A673 (cell line): ENCODE measurements around the gene PPP2R5C. TPM values are rescaled to one million over a fixed set of nuclear protein-coding genes. Genes with fewer than 3 reads are reported as not detected.
A peak's percentile ranks its signal among the peaks of the same experiment; 100 is the strongest.

Source experiments
- BruUV-seq: library from RNA; stranded (reverse); fragments of 400-500 nt; replicated peaks from 2 replicates; lab custom pipeline; 2021; lab: Mats Ljungman, UMichigan
- CTCF ChIA-PET: fragments of 300-600 bp; sonication (Branson Sonifier 250); formaldehyde crosslinking; loops from one replicate; lab custom pipeline; 2022; ENCODE audit warnings: antibody characterized with exemption; lab: Charles Lee
- POLR2A ChIA-PET: fragments of 300-600 bp; sonication (Branson Sonifier 250); formaldehyde crosslinking; loops from one replicate; lab custom pipeline; 2022; ENCODE audit warnings: antibody characterized with exemption; ENCODE audit not compliant: low non-redundant PET; lab: Charles Lee
- DNase-seq: peaks from one replicate; pipeline ENCODE4 v3.0.0-alpha.2; 2015; ENCODE audit warnings: low spot score
- H3K27ac ChIP-seq: fragments of 200-600 bp; sonication (generic); 2 replicates; pipeline ENCODE4 v1.5.1; 2016; ENCODE audit warnings: mixed run types, low read depth, mild to moderate bottlenecking, mixed read lengths, antibody characterized with exemption, low read length; ENCODE audit not compliant: poor library complexity, severe bottlenecking
- H3K27me3 ChIP-seq: fragments of 200-600 bp; sonication (generic); replicated peaks from 2 replicates; pipeline ENCODE4 v1.6.1; 2017; ENCODE audit warnings: mixed run types, low read depth, mild to moderate bottlenecking, mixed read lengths, antibody characterized with exemption, low read length; ENCODE audit not compliant: insufficient read depth, poor library complexity
- H3K36me3 ChIP-seq: fragments of 200-600 bp; sonication (generic); 2 replicates; pipeline ENCODE4 v1.6.1; 2016; ENCODE audit warnings: mixed run types, mild to moderate bottlenecking, mixed read lengths, antibody characterized with exemption, low read length; ENCODE audit not compliant: insufficient read depth, poor library complexity, severe bottlenecking
- H3K4me1 ChIP-seq: fragments of 200-600 bp; sonication (generic); 2 replicates; pipeline ENCODE4 v1.6.1; 2017; ENCODE audit warnings: mixed run types, mild to moderate bottlenecking, mixed read lengths, antibody characterized with exemption, low read length; ENCODE audit not compliant: insufficient read depth, poor library complexity, severe bottlenecking
- H3K4me3 ChIP-seq: fragments of 200-600 bp; sonication (generic); 2 replicates; pipeline ENCODE4 v1.5.1; 2016; ENCODE audit warnings: low read depth, mixed run types, mild to moderate bottlenecking, mixed read lengths, low read length; ENCODE audit not compliant: poor library complexity, severe bottlenecking
- H3K9me3 ChIP-seq: fragments of 200-600 bp; sonication (generic); 2 replicates; pipeline ENCODE4 v1.6.1; 2016; ENCODE audit warnings: mixed run types, low read depth, mild to moderate bottlenecking, mixed read lengths, antibody characterized with exemption, low read length; ENCODE audit not compliant: poor library complexity, severe bottlenecking
- EZH2 ChIP-seq: fragments of 200-600 bp; sonication (generic); IDR thresholded peaks from 2 replicates; pipeline ENCODE4 v1.6.1; 2017; ENCODE audit warnings: borderline replicate concordance, low read depth, mild to moderate bottlenecking, mixed read lengths, antibody characterized with exemption, low read length; ENCODE audit not compliant: poor library complexity, severe bottlenecking
- intact Hi-C: fragments of 100-400 bp; cut with micrococcal nuclease; formaldehyde crosslinking; loops from one replicate; pipeline ENCODE4 v1.10.0; 2022; ENCODE audit not compliant: unreplicated experiment
- total RNA-seq: library from RNA; stranded (reverse); gene quantifications from 2 replicates; pipeline ENCODE4 v1.2.3, GENCODE V29; 2021
- TF ChIP-seq, protein P1 (sequence below): fragments of 300-800, 200-600 bp; sonication (generic); conservative IDR thresholded peaks from 2 replicates; pipeline ENCODE4 v1.5.1; 2017; ENCODE audit warnings: low read depth, mild to moderate bottlenecking, antibody characterized with exemption, low read length, moderate library complexity, mixed read lengths

PPP2R5C gene
- total RNA-seq, 1 experiment from 2014 or later: 113 TPM

- ChIA-PET POLR2A (no interaction called here), CTCF (no interaction called here)
- peaks cover 10% of the 10 kb centered on the region for H3K9me3 ChIP-seq
- TF ChIP-seq, protein P1, sequence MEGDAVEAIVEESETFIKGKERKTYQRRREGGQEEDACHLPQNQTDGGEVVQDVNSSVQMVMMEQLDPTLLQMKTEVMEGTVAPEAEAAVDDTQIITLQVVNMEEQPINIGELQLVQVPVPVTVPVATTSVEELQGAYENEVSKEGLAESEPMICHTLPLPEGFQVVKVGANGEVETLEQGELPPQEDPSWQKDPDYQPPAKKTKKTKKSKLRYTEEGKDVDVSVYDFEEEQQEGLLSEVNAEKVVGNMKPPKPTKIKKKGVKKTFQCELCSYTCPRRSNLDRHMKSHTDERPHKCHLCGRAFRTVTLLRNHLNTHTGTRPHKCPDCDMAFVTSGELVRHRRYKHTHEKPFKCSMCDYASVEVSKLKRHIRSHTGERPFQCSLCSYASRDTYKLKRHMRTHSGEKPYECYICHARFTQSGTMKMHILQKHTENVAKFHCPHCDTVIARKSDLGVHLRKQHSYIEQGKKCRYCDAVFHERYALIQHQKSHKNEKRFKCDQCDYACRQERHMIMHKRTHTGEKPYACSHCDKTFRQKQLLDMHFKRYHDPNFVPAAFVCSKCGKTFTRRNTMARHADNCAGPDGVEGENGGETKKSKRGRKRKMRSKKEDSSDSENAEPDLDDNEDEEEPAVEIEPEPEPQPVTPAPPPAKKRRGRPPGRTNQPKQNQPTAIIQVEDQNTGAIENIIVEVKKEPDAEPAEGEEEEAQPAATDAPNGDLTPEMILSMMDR: no peak
- no peak for TF ChIP-seq EZH2
- BruUV-seq: no TSS peak
- intact Hi-C loops: no loop called here
- H3K4me1 ChIP-seq: peaks cover 3% of the 10 kb centered on the region
- DNase-seq: no peak
- no peak overlapping the region for H3K4me3 ChIP-seq
- H3K36me3 ChIP-seq: no peaks in the 10 kb centered on the region
- no peak overlapping the region for H3K27ac ChIP-seq
- no peaks in the 10 kb centered on the region for H3K27me3 ChIP-seq
Measured at GRCh38 chr14:101736585-101736984, 24.9 kb upstream of the PPP2R5C start.

- ChIA-PET CTCF (no interaction called here), POLR2A (no interaction called here)
- Histone ChIP-seq H3K27ac (no peak overlapping the region), H3K27me3 (no peaks in the 10 kb centered on the region), H3K9me3 (peaks cover 10% of the 10 kb centered on the region), H3K4me1 (no peaks in the 10 kb centered on the region), H3K36me3 (no peaks in the 10 kb centered on the region), H3K4me3 (no peak overlapping the region)
- no TSS peak for BruUV-seq
- DNase-seq: no peak
- TF ChIP-seq, protein P1: peak; percentile 47
- TF ChIP-seq EZH2: no peak
- intact Hi-C loops: no loop called here
Measured at GRCh38 chr14:101737414-101738339, 23.8 kb upstream of the PPP2R5C start.

DNA sequence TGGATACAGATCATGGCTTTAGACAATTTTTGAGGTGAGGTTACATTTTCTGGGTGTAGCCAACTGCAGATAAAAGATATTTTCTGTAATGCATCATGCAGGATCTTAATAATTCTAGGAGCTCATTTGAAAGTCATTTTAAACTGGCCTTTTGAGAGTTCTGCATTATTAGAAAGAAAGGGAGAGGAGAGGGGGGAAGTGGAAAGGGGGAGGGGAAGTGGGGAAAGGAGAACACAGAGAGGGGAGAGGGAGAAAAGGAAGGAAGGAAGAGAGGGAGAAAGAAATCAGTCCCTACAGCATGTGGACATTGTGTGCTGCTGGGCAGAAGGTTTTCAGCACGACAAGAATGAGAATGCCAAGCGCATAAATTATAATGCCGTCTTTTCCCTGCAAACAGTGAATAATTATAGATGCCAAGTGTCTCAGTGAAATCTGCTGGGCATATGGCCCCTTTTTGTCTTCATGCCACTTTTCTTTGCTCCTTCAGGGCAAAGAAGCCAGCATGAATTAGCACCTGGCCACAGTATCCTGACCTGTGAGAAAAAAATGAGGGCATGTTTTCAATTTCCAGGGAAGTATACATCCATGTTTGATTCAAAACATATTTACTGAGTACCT lies 22.7 kb upstream of the PPP2R5C start:
- Histone ChIP-seq H3K9me3 (peaks cover 10% of the 10 kb centered on the region), H3K27ac (no peak overlapping the region), H3K4me1 (no peaks in the 10 kb centered on the region), H3K36me3 (no peaks in the 10 kb centered on the region), H3K4me3 (no peak overlapping the region), H3K27me3 (no peaks in the 10 kb centered on the region)
- TF ChIP-seq, protein P1: no peak
- no peak for TF ChIP-seq EZH2
- CTCF ChIA-PET: no interaction called here
- POLR2A ChIA-PET: no interaction called here
- BruUV-seq: no TSS peak
- intact Hi-C loops: no loop called here
- no peak for DNase-seq
